K562 (cell line): ENCODE results near the gene DHCR7. TPM values are rescaled to one million over a fixed set of nuclear protein-coding genes. Genes with fewer than 3 reads are reported as not detected.

Source experiments
- ATAC-seq: fragments of 200-7000 bp; cut with Tn5 transposase; 3 replicates; pipeline ENCODE4 v1.9.1; 2020; ENCODE audit warnings: moderate library complexity
- BruUV-seq: library from RNA; stranded (reverse); fragments of 400-500 nt; replicated peaks from 2 replicates; lab custom pipeline; 2021; lab: Mats Ljungman, UMichigan
- CTCF ChIA-PET: fragments of 300-600 bp; formaldehyde crosslinking; extraction: SDS; loops from one replicate; lab custom pipeline; 2021; ENCODE audit warnings: low intra/inter-chr PET ratio; lab: Yijun Ruan, JAX
- POLR2A ChIA-PET: fragments of 300-600, 350-650 bp; sonication (Branson Sonifier 250); formaldehyde crosslinking; extraction: SDS; loops from one replicate; lab custom pipeline; 2021; ENCODE audit warnings: antibody characterized with exemption, inconsistent platforms; lab: Yijun Ruan, JAX
- DNase-seq, 4 experiments: peaks; one replicate each; pipeline versions ENCODE4 v3.0.0 to v3.0.0-alpha.2; 2011 to 2018; ENCODE audit warnings: low spot score in 3 of 4, mixed read lengths in 3 of 4; ENCODE audit errors: extremely low read depth in 1 of 4
- FAIRE-seq: peaks from 2 replicates; lab custom pipeline; 2011; peaks lifted over from hg19 to GRCh38; lab: Jason Lieb, UNC
- H2AFZ ChIP-seq: 2 replicates; pipeline ENCODE4 v1.6.0; 2011; ENCODE audit warnings: low read depth, low read length, control low read depth, inconsistent platforms
- H3K27ac ChIP-seq: fragments of 200-600 bp; 3 replicates; pipeline ENCODE4 v1.8.0; 2011; ENCODE audit warnings: low read depth, mild to moderate bottlenecking, control low read depth, inconsistent platforms, low read length, moderate library complexity, mixed read lengths; ENCODE audit errors: extremely low read depth
- H3K27me3 ChIP-seq, 2 experiments: fragments of 300-600 bp in 1 of 2; 2 replicates in 1 of 2; 3 replicates in 1 of 2; pipeline versions ENCODE4 v1.6.0 to v1.8.0; 2011; ENCODE audit warnings: inconsistent platforms in 2 of 2, low read length in 2 of 2, mild to moderate bottlenecking in 1 of 2, mixed read lengths in 1 of 2, moderate library complexity in 1 of 2; ENCODE audit not compliant: control insufficient read depth in 2 of 2, insufficient read depth in 2 of 2
- H3K36me3 ChIP-seq: fragments of 300-600 bp; 3 replicates; pipeline ENCODE4 v1.8.0; 2011; ENCODE audit warnings: mild to moderate bottlenecking, low read length, inconsistent platforms; ENCODE audit not compliant: control insufficient read depth, insufficient read depth
- H3K4me1 ChIP-seq, 2 experiments: fragments of 200-600 bp in 1 of 2; replicated peaks in 1 of 2; 2 replicates in 1 of 2; 3 replicates in 1 of 2; pipeline versions ENCODE4 v1.5.1 to v1.8.0; 2011; ENCODE audit warnings: inconsistent platforms in 2 of 2, low read length in 2 of 2, mild to moderate bottlenecking in 1 of 2, mixed read lengths in 1 of 2, moderate library complexity in 1 of 2; ENCODE audit not compliant: control insufficient read depth in 2 of 2, insufficient read depth in 2 of 2
- H3K4me2 ChIP-seq: 2 replicates; pipeline ENCODE4 v1.6.1; 2011; ENCODE audit warnings: low read length, control low read depth, inconsistent platforms, mixed read lengths; ENCODE audit not compliant: insufficient read depth
- H3K4me3 ChIP-seq: fragments of 200-600 bp; sonication (generic), shearing (Covaris generic); 2 replicates; pipeline ENCODE4 v1.5.1; 2016; ENCODE audit warnings: control low read depth, inconsistent platforms
- H3K79me2 ChIP-seq: fragments of 200-600 bp; 3 replicates; pipeline ENCODE4 v1.8.0; 2011; ENCODE audit warnings: low read length, inconsistent platforms; ENCODE audit not compliant: control insufficient read depth, insufficient read depth
- H3K9ac ChIP-seq, 2 experiments: 2 replicates each; pipeline versions ENCODE4 v1.6.0 to v1.6.1; 2011; ENCODE audit warnings: low read depth in 2 of 2, low read length in 2 of 2, control low read depth in 1 of 2, inconsistent platforms in 1 of 2, mild to moderate bottlenecking in 1 of 2, mixed read lengths in 1 of 2; ENCODE audit not compliant: insufficient read depth in 1 of 2
- H3K9me1 ChIP-seq: one replicate; pipeline ENCODE4 v1.6.0; 2011; ENCODE audit warnings: inconsistent platforms, mild to moderate bottlenecking, low read length, moderate library complexity; ENCODE audit not compliant: control insufficient read depth, insufficient read depth
- H3K9me3 ChIP-seq: replicated peaks from 2 replicates; pipeline ENCODE4 v1.5.1; 2011; ENCODE audit warnings: low read depth, low read length, inconsistent platforms; ENCODE audit not compliant: control insufficient read depth, insufficient read depth
- H4K20me1 ChIP-seq: replicated peaks from 2 replicates; pipeline ENCODE4 v1.6.1; 2011; ENCODE audit warnings: low read length, inconsistent platforms, mixed read lengths; ENCODE audit not compliant: control insufficient read depth, insufficient read depth
- BRD4 ChIP-seq: fragments of 200-600 bp; sonication (generic); IDR thresholded peaks from 2 replicates; pipeline ENCODE4 v1.6.1; 2017; ENCODE audit warnings: inconsistent platforms
- C11orf30 ChIP-seq: fragments of 450-650 bp; IDR thresholded peaks from 2 replicates; pipeline ENCODE4 v1.6.1; 2016; ENCODE audit warnings: low read depth, mild to moderate bottlenecking
- COPS2 ChIP-seq: fragments of 450-650 bp; conservative IDR thresholded peaks from 2 replicates; pipeline ENCODE4 v1.6.1; 2016; ENCODE audit warnings: mild to moderate bottlenecking, moderate library complexity
- CREM ChIP-seq: IDR thresholded peaks from 2 replicates; pipeline ENCODE4 v1.6.1; 2014; ENCODE audit warnings: antibody characterized with exemption, low read depth
- DNMT1 ChIP-seq: fragments of 450-650 bp; IDR thresholded peaks from 2 replicates; pipeline ENCODE4 v1.6.1; 2016; ENCODE audit warnings: antibody characterized with exemption, mild to moderate bottlenecking
- FIP1L1 ChIP-seq: fragments of 200-400 bp; formaldehyde crosslinking; IDR thresholded peaks from 2 replicates; pipeline ENCODE4 v1.6.1; 2018; ENCODE audit warnings: mild to moderate bottlenecking, low read depth, low read length; ENCODE audit not compliant: poor library complexity, severe bottlenecking
- GATAD2A ChIP-seq: fragments of 450-650 bp; IDR thresholded peaks from 2 replicates; pipeline ENCODE4 v1.6.1; 2017
- JUNB ChIP-seq: fragments of 450-650 bp; formaldehyde crosslinking; conservative IDR thresholded peaks from 2 replicates; pipeline ENCODE4 v1.4.0; 2020; ENCODE audit warnings: mild to moderate bottlenecking
- KHSRP ChIP-seq: fragments of 450-650 bp; IDR thresholded peaks from 2 replicates; pipeline ENCODE4 v1.6.1; 2017
- KLF10 ChIP-seq: fragments of 250-450 bp; sonication (Bioruptor Pico); IDR thresholded peaks from 2 replicates; pipeline ENCODE4 v1.6.1; 2021; ENCODE audit warnings: matching md5 sums
- MTA2 ChIP-seq: fragments of 450-650 bp; IDR thresholded peaks from 2 replicates; pipeline ENCODE4 v1.6.1; 2016; ENCODE audit warnings: low read depth
- NFIX ChIP-seq: fragments of 250-450 bp; sonication (Bioruptor Pico); IDR thresholded peaks from 2 replicates; pipeline ENCODE4 v1.4.0; 2020; ENCODE audit warnings: low read depth, mild to moderate bottlenecking, moderate library complexity
- SIX5 ChIP-seq, 2 experiments: IDR thresholded peaks; 2 replicates each; pipeline ENCODE4 v1.6.1; 2011; ENCODE audit warnings: low read length in 2 of 2, borderline replicate concordance in 1 of 2, low read depth in 1 of 2, mild to moderate bottlenecking in 1 of 2, moderate library complexity in 1 of 2; ENCODE audit not compliant: insufficient read depth in 1 of 2
- TAF7 ChIP-seq: fragments of 450-650 bp; IDR thresholded peaks from 2 replicates; pipeline ENCODE4 v1.6.1; 2016; ENCODE audit warnings: missing genetic modification characterization, missing compliant biosample characterization
- TCF3 ChIP-seq: sonication (generic); formaldehyde crosslinking; IDR thresholded peaks from 2 replicates; pipeline ENCODE4 v1.4.0; 2020; ENCODE audit warnings: mild to moderate bottlenecking, missing genetic modification reagents
- TRIM24 ChIP-seq, 2 experiments: fragments of 450-650 bp; IDR thresholded peaks; 2 replicates each; pipeline ENCODE4 v1.6.1; 2016
- XRCC4 ChIP-seq: IDR thresholded peaks from one replicate; pipeline ENCODE4 v1.6.1; 2011; ENCODE audit not compliant: insufficient read depth, insufficient read length; ENCODE audit errors: extremely low read depth
- YBX1 ChIP-seq: fragments of 450-650 bp; IDR thresholded peaks from 2 replicates; pipeline ENCODE4 v1.7.1; 2016; ENCODE audit warnings: mild to moderate bottlenecking
- ZNF232 ChIP-seq: sonication (generic); formaldehyde crosslinking; IDR thresholded peaks from 2 replicates; pipeline ENCODE4 v1.8.0; 2022; ENCODE audit warnings: mild to moderate bottlenecking, missing genetic modification reagents
- ZNF316 ChIP-seq: fragments of 450-650 bp; IDR thresholded peaks from 2 replicates; pipeline ENCODE4 v1.6.1; 2016
- WGBS: fragments of 100-300 bp; shearing (Covaris generic); methylation state at CpG from one replicate; pipeline ENCODE4 v1.1.6; 2016; ENCODE audit warnings: low coverage, mixed read lengths; ENCODE audit not compliant: insufficient coverage; ENCODE audit errors: missing lambda C conversion rate; 5-methylcytosine and 5-hydroxymethylcytosine counted together
- in situ Hi-C: fragments of 300-500 bp; cut with MboI; formaldehyde crosslinking; loops from 4 replicates; pipeline ENCODE4 v1.15.0; 2018; ENCODE audit warnings: inconsistent platforms, mixed read lengths
- intact Hi-C: fragments of 100-400 bp; cut with micrococcal nuclease; formaldehyde crosslinking; loops from 2 replicates; pipeline ENCODE4 v1.14.2; 2022
- polyA plus RNA-seq, 8 experiments: library from polyadenylated mRNA; depleted of rRNA in 4 of 8; stranded (reverse) in 5 of 8; unstranded in 3 of 8; fragments of >200 nt; fragmentation: Nextera tagmentation in 2 of 8; fragmentation: Illumina TruSeq in 1 of 8; extraction: Ambion mirVana in 2 of 8; extraction: Trizol in 1 of 8; gene quantifications; 2 replicates each; pipeline versions ENCODE4 v1.2.1 to v1.2.3, GENCODE V29; 2011 to 2014; ENCODE audit warnings: inconsistent platforms in 1 of 8, missing spikeins in 1 of 8
- total RNA-seq, 7 experiments: library from RNA; depleted of rRNA in 6 of 7; stranded (reverse); fragments of >200 nt in 6 of 7; fragmentation: Illumina TruSeq in 2 of 7; extraction: Trizol in 2 of 7; gene quantifications; 2 replicates each; pipeline versions ENCODE4 v1.2.1 to v1.2.3, GENCODE V29; 2011 to 2021; ENCODE audit warnings: low replicate concordance in 1 of 7
- TF ChIP-seq, protein P1 (sequence below): sonication (generic); formaldehyde crosslinking; IDR thresholded peaks from 2 replicates; pipeline ENCODE4 v1.8.0; 2022; ENCODE audit warnings: mild to moderate bottlenecking, missing genetic modification reagents
- TF ChIP-seq, protein P2 (sequence below): sonication (generic); formaldehyde crosslinking; IDR thresholded peaks from 2 replicates; pipeline ENCODE4 v1.8.1; 2022; ENCODE audit warnings: missing genetic modification reagents
- TF ChIP-seq, protein P3 (sequence below), 2 experiments: fragments of 450-650 bp in 1 of 2; sonication (generic) in 1 of 2; formaldehyde crosslinking in 1 of 2; IDR thresholded peaks in 1 of 2; conservative IDR thresholded peaks in 1 of 2; 2 replicates each; pipeline versions ENCODE4 v1.6.1 to v1.8.1; 2016 to 2023; ENCODE audit warnings: mild to moderate bottlenecking in 2 of 2, moderate library complexity in 2 of 2, inconsistent platforms in 1 of 2, missing genetic modification reagents in 1 of 2

DHCR7 gene
- total and polyA plus RNA-seq, 9 of the 15 experiments (the other 6 are each of a cell fraction or from before 2014, with no cell fraction given) = 8.4 to 192 (median 82.4) TPM

DNA sequence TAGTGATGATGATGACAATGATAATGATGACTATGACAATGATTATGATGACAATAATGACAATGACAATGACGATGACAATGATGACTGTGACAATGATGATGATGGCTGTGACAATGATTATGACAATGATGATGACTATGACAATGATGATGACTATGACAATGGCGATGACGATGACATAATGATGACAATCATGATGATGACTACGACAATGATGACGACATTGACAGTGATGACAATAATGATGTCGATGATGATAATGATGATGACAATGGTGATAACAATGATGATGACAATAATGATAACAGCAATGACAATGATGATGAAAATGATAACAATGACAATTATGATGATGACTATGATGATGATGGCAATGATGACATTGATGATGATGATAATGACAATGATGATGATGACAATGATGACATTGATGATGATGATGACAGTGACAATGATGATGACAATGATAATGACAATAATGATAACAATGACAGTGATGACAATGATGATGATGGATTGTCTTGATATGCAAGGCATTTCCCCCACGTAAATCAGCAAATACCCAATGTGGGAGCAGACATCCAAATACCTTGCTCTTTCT is 37.7 kb downstream of the DHCR7 start:
- no peaks in the 10 kb centered on the region for H3K79me2 ChIP-seq
- in situ Hi-C loops (no loop called here), intact Hi-C loops (no loop called here)
- peak; percentile 62 for FAIRE-seq
- no TSS peak for BruUV-seq
- ATAC-seq = no peak
- ChIA-PET CTCF (no interaction called here), POLR2A (interaction anchor here (0.6 kb wide), 1 partner anchor 164 kb away, joined by 4 read pairs; no protein-coding TSS in a partner anchor)
- H3K4me1 ChIP-seq = no peaks in the 10 kb centered on the region
- no peak overlapping the region for H2AFZ ChIP-seq
- no peak overlapping the region for H3K27ac ChIP-seq
- H3K9me1 ChIP-seq = no peaks in the 10 kb centered on the region
- H4K20me1 ChIP-seq = no peaks in the 10 kb centered on the region; the same call in 1 of the 2 replicates
- no peaks in the 10 kb centered on the region for H3K36me3 ChIP-seq
- WGBS = 2% methylated on average over 7 of the region's 7 CpGs
- no peak overlapping the region for H3K4me3 ChIP-seq
- no peak overlapping the region for H3K4me2 ChIP-seq
- H3K9ac ChIP-seq = no peak overlapping the region
- H3K27me3 ChIP-seq = peaks cover 15 to 32% of the 10 kb centered on the region in 2 experiments
- no peaks in the 10 kb centered on the region for H3K9me3 ChIP-seq
- no peak for DNase-seq
- TF ChIP-seq KLF10 (CRISPR knock-in tag) (no peak), COPS2 (no peak), YBX1 (no peak), FIP1L1 (no peak), MTA2 (no peak), GATAD2A (no peak), DNMT1 (no peak), TCF3 (CRISPR knock-in tag) (no peak), TRIM24 (IDR thresholded peaks at IDR 0.05) (0 out of 4 replicates have a peak, but pooled peaks of 1 of the 2 experiments have one; percentile 13), KHSRP (0 out of 2 replicates have a peak, but pooled peaks have one; percentile 36), C11orf30 (0 out of 2 replicates have a peak, but pooled peaks have one; percentile 9), XRCC4 (no peak), TAF7 (tag) (no peak), BRD4 (no peak), SIX5 (IDR thresholded peaks at IDR 0.05; ENCODE audit: borderline replicate concordance in 1 of 2, insufficient read depth in 1 of 2, low read depth in 1 of 2, low read length in 2 of 2) (no peak), ZNF232 (CRISPR knock-in tag) (no peak), NFIX (CRISPR knock-in tag) (no peak), CREM (peak; percentile 37; the same call in 1 of the 2 replicates), JUNB (peak; percentile 78; the same call in 1 of the 2 replicates), ZNF316 (peak; percentile 51)
- TF ChIP-seq, protein P1, sequence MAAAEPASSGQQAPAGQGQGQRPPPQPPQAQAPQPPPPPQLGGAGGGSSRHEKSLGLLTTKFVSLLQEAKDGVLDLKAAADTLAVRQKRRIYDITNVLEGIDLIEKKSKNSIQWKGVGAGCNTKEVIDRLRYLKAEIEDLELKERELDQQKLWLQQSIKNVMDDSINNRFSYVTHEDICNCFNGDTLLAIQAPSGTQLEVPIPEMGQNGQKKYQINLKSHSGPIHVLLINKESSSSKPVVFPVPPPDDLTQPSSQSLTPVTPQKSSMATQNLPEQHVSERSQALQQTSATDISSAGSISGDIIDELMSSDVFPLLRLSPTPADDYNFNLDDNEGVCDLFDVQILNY (CRISPR knock-in tag) = no peak
- TF ChIP-seq, protein P2, sequence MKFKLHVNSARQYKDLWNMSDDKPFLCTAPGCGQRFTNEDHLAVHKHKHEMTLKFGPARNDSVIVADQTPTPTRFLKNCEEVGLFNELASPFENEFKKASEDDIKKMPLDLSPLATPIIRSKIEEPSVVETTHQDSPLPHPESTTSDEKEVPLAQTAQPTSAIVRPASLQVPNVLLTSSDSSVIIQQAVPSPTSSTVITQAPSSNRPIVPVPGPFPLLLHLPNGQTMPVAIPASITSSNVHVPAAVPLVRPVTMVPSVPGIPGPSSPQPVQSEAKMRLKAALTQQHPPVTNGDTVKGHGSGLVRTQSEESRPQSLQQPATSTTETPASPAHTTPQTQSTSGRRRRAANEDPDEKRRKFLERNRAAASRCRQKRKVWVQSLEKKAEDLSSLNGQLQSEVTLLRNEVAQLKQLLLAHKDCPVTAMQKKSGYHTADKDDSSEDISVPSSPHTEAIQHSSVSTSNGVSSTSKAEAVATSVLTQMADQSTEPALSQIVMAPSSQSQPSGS = no peak
- TF ChIP-seq, protein P3, sequence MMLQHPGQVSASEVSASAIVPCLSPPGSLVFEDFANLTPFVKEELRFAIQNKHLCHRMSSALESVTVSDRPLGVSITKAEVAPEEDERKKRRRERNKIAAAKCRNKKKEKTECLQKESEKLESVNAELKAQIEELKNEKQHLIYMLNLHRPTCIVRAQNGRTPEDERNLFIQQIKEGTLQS (IDR thresholded peaks at IDR 0.05) = peak; percentile 92
- TF ChIP-seq, protein P3 (CRISPR knock-in tag; conservative IDR thresholded peaks at IDR 0.05) = no peak
